C4-2B (cell line): ENCODE results near the gene MRPL27.

Experiments used
- ZFX ChIP-seq: fragments of 450-650 bp; IDR thresholded peaks from 2 replicates; pipeline ENCODE4 v1.6.1; 2017
- TF ChIP-seq, protein P1 (sequence below): fragments of 450-650 bp; conservative IDR thresholded peaks from 2 replicates; pipeline ENCODE4 v1.5.1; 2017; ENCODE audit warnings: mild to moderate bottlenecking

DNA sequence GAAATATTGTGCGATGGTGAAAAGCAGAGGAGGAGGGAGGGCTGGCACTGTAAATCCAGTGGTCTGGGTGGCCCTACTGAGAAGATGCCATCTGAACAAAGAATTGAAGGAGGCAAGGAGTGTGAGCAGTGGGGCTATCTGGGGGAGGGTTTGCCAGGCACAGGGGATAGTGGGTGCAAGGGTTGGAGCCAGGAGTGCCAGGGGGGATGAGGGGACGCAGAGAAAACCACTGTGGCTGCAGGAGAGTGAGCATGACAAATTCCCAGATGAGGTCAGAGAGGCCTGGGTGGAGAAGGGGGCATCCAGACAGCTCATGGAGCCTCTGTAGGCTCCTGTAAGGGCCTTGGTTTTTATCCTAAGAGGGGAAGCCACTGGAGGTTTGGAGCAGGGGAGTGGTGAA, 22.3 kb downstream of the MRPL27 start:
- TF ChIP-seq, protein P1, sequence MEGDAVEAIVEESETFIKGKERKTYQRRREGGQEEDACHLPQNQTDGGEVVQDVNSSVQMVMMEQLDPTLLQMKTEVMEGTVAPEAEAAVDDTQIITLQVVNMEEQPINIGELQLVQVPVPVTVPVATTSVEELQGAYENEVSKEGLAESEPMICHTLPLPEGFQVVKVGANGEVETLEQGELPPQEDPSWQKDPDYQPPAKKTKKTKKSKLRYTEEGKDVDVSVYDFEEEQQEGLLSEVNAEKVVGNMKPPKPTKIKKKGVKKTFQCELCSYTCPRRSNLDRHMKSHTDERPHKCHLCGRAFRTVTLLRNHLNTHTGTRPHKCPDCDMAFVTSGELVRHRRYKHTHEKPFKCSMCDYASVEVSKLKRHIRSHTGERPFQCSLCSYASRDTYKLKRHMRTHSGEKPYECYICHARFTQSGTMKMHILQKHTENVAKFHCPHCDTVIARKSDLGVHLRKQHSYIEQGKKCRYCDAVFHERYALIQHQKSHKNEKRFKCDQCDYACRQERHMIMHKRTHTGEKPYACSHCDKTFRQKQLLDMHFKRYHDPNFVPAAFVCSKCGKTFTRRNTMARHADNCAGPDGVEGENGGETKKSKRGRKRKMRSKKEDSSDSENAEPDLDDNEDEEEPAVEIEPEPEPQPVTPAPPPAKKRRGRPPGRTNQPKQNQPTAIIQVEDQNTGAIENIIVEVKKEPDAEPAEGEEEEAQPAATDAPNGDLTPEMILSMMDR: no peak
- TF ChIP-seq ZFX: no peak
